Dedifferentiated amniotic fluid mesenchymal stem cell (primary cell): ENCODE results near the gene ZNF81.
"Not testable (repeated sequence)": the region's sequence is repeated elsewhere in the genome, so short reads cannot be mapped to it uniquely, and the experiment has no call there.

Experiments
- DNase-seq: peaks from one replicate; pipeline ENCODE4 v3.0.0-alpha.2; 2016; ENCODE audit errors: extremely low spot score

ZNF81 gene

GRCh38 chrX:47844117-47844516, 7.4 kb downstream of the ZNF81 start:
- no peak for DNase-seq

- DNase-seq = no peak
Observed at GRCh38 chrX:47846040-47846439, 9.3 kb downstream of the ZNF81 start.

- no peak for DNase-seq
Observed at GRCh38 chrX:47849778-47850177, 13.1 kb downstream of the ZNF81 start.

- DNase-seq = not testable (repeated sequence)
Observed at GRCh38 chrX:47850389-47850788, 13.7 kb downstream of the ZNF81 start.

GRCh38 chrX:47850901-47851300, 14.2 kb downstream of the ZNF81 start:
- no peak for DNase-seq

- no peak for DNase-seq
Observed at GRCh38 chrX:47854474-47854873, 17.8 kb downstream of the ZNF81 start.

- no peak for DNase-seq
Observed at GRCh38 chrX:47859686-47860085, 23.0 kb downstream of the ZNF81 start.

GRCh38 chrX:47862680-47863079, 26.0 kb downstream of the ZNF81 start:
- DNase-seq = no peak

- no peak for DNase-seq
Observed at GRCh38 chrX:47863187-47863586, 26.5 kb downstream of the ZNF81 start.

GRCh38 chrX:47864300-47864699, 27.6 kb downstream of the ZNF81 start:
- no peak for DNase-seq

GRCh38 chrX:47864785-47865184, 28.1 kb downstream of the ZNF81 start:
- no peak for DNase-seq

- DNase-seq = no peak
Observed at GRCh38 chrX:47873123-47873522, 36.4 kb downstream of the ZNF81 start.

- no peak for DNase-seq
Observed at GRCh38 chrX:47877327-47877726, 40.6 kb downstream of the ZNF81 start.

- DNase-seq = no peak
Observed at GRCh38 chrX:47878198-47878597, 41.5 kb downstream of the ZNF81 start.

- no peak for DNase-seq
Observed at GRCh38 chrX:47879463-47879862, 42.8 kb downstream of the ZNF81 start.

- no peak for DNase-seq
Observed at GRCh38 chrX:47880927-47881326, 44.2 kb downstream of the ZNF81 start.

- no peak for DNase-seq
Observed at GRCh38 chrX:47885501-47885900, 48.8 kb downstream of the ZNF81 start.

GRCh38 chrX:47898024-47898423, 61.3 kb downstream of the ZNF81 start:
- no peak for DNase-seq

- DNase-seq = no peak
Observed at GRCh38 chrX:47900833-47901232, 64.1 kb downstream of the ZNF81 start.

- DNase-seq = no peak
Observed at GRCh38 chrX:47902161-47902560, 65.5 kb downstream of the ZNF81 start.

- DNase-seq = no peak
Observed at GRCh38 chrX:47915886-47916493, 79.3 kb downstream of the ZNF81 start.

- DNase-seq = no peak
Observed at GRCh38 chrX:47918274-47918673, 81.6 kb downstream of the ZNF81 start.

- no peak for DNase-seq
Observed at GRCh38 chrX:47927212-47927611, 90.5 kb downstream of the ZNF81 start.

- not testable (repeated sequence) for DNase-seq
Observed at GRCh38 chrX:47931970-47932369, 95.3 kb downstream of the ZNF81 start.
